Measurements from ENCODE around the gene STK39. TPM values are rescaled to one million over a fixed set of nuclear protein-coding genes. Genes with fewer than 3 reads are reported as not detected.
"Not testable (repeated sequence)": the region's sequence is repeated elsewhere in the genome, so short reads cannot be mapped to it uniquely, and the experiment has no call there.

The STK39 gene
- total and polyA plus RNA-seq, 2 donors from 2014 or later: 15.9 to 27.1 TPM

DNA sequence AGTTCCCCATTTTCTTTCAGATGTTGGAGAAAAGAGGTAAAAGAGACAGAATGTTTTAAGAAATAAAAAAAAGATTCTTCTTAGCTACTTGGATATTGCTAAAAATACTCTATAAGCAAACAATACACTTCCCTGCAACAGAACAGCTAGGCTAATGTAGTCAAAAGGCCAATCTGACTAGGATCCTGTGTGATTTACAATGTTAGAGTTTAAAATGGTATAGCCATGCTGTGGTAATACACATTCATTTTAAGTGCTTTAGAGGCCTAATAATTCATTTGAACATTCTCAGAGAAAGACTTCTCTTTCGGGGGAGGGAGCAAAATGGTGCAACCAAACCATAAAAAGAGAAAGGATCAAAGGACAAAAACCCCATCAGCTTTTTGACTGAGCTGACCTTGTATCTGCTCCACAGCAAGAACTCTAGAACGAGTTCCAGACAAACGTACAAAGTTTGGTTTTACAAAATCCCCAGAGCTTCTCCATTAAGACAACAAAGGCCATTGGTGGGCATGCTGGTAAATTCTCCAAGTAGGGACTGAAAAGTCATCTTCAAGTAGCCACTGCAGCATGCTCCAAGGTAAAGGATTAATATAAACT is 200.2 kb downstream of the STK39 start:
- no peaks in the 10 kb centered on the region for H3K4me1 ChIP-seq (ENCODE audit: control insufficient read depth in 2 of 3, insufficient read depth in 2 of 3, low read depth in 1 of 3, low read length in 3 of 3)
- no peaks in the 10 kb centered on the region for H3K27me3 ChIP-seq (ENCODE audit: control insufficient read depth, insufficient read depth, low read length)
- FAIRE-seq: no peak
- intact Hi-C loops (cut with DNase I): no loop called here
- H3K9ac ChIP-seq (ENCODE audit: low read length in 3 of 3): no peak overlapping the region
- no peak overlapping the region for H3K27ac ChIP-seq (ENCODE audit: low read depth in 2 of 2, low read length in 2 of 2)
- TF ChIP-seq CTCF (IDR thresholded peaks at IDR 0.05; ENCODE audit: borderline replicate concordance, extremely low read depth, insufficient read depth): no peak
- H3K4me3 ChIP-seq (ENCODE audit: low read length in 3 of 3): no peak overlapping the region
- DNase-seq: peak in 2 of 5 donors; percentile 49 to 67
- H3K36me3 ChIP-seq (ENCODE audit: control insufficient read depth in 2 of 3, insufficient read depth in 3 of 3, low read length in 3 of 3): no peaks in the 10 kb centered on the region
- no peaks in the 10 kb centered on the region for H3K9me3 ChIP-seq (ENCODE audit: control insufficient read depth in 2 of 3, insufficient read depth in 1 of 3, low read length in 3 of 3)

DNA sequence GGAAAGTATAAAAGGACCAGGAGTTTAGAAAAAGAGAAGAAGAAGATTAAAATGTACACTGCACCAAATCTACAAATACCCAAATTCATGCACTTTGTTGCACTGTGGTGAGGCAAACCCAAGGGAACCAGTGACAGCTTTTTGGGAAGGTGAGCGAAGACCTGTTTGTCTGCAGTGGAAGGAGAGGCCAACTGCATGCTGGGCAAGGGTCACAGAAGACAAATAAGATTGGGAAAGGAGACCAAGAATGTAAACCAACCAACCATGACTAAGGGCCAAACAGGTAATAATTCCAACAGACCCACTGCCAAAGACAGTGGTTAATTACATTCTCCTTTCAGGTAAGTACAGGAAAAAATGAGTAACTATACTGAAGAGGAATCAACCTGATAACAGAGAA is 202.8 kb downstream of the STK39 start:
- Histone ChIP-seq H3K9ac (ENCODE audit: low read length in 3 of 3) (no peak overlapping the region), H3K4me3 (ENCODE audit: low read length in 3 of 3) (no peak overlapping the region), H3K27me3 (ENCODE audit: control insufficient read depth, insufficient read depth, low read length) (no peaks in the 10 kb centered on the region), H3K4me1 (ENCODE audit: control insufficient read depth in 2 of 3, insufficient read depth in 2 of 3, low read depth in 1 of 3, low read length in 3 of 3) (no peaks in the 10 kb centered on the region), H3K27ac (ENCODE audit: low read depth in 2 of 2, low read length in 2 of 2) (no peak overlapping the region), H3K9me3 (ENCODE audit: control insufficient read depth in 2 of 3, insufficient read depth in 1 of 3, low read length in 3 of 3) (no peaks in the 10 kb centered on the region), H3K36me3 (ENCODE audit: control insufficient read depth in 2 of 3, insufficient read depth in 3 of 3, low read length in 3 of 3) (no peaks in the 10 kb centered on the region)
- intact Hi-C loops (cut with DNase I): no loop called here
- no peak for TF ChIP-seq CTCF (IDR thresholded peaks at IDR 0.05; ENCODE audit: borderline replicate concordance, extremely low read depth, insufficient read depth)
- DNase-seq (no peak), FAIRE-seq (no peak)

GRCh38 chr2:168044176-168044575 is 203.2 kb downstream of the STK39 start:
- no peak overlapping the region for H3K9ac ChIP-seq (ENCODE audit: low read length in 3 of 3)
- H3K27me3 ChIP-seq (ENCODE audit: control insufficient read depth, insufficient read depth, low read length): no peaks in the 10 kb centered on the region
- H3K4me1 ChIP-seq (ENCODE audit: control insufficient read depth in 2 of 3, insufficient read depth in 2 of 3, low read depth in 1 of 3, low read length in 3 of 3): no peaks in the 10 kb centered on the region
- no peak overlapping the region for H3K27ac ChIP-seq (ENCODE audit: low read depth in 2 of 2, low read length in 2 of 2)
- DNase-seq (no peak), FAIRE-seq (no peak)
- no peak overlapping the region for H3K4me3 ChIP-seq (ENCODE audit: low read length in 3 of 3)
- intact Hi-C loops (cut with DNase I): no loop called here
- no peak for TF ChIP-seq CTCF (IDR thresholded peaks at IDR 0.05; ENCODE audit: borderline replicate concordance, extremely low read depth, insufficient read depth)
- no peaks in the 10 kb centered on the region for H3K9me3 ChIP-seq (ENCODE audit: control insufficient read depth in 2 of 3, insufficient read depth in 1 of 3, low read length in 3 of 3)
- no peaks in the 10 kb centered on the region for H3K36me3 ChIP-seq (ENCODE audit: control insufficient read depth in 2 of 3, insufficient read depth in 3 of 3, low read length in 3 of 3)

DNA sequence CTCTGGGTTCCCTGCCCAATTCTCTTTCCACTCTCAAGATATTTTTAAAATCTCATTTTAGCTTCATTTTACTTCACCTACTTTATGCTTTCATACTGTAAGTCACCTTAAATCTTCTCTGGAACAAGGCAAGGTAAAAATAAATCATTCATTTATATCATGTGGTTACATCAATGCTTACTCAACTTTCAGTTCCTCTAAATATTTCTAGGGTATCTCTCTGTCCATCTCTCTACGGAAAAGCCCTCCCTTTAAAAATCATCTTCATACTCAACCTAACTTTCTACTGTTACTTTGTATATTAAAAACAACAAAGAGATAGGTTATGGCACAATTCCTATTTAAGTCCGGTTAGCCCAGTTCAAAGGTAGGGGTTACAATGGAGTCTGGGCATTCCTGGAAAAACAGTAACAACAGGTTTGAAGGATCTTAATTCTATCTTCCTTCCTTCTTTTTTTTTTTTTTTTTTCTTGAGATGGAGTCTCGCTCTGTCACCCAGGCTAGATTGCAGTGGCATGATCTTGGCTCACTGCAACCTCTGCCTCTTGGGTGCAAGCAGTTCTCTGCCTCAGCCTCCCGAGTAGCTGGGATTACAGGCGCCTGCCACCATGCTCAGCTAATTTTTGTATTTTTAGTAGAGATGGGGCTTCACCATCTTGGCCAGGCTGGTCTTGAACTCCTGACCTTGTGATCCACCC is 205.1 kb downstream of the STK39 start:
- DNase-seq; H3K4me3 ChIP-seq (ENCODE audit: low read length in 3 of 3); H3K36me3 ChIP-seq (ENCODE audit: control insufficient read depth in 2 of 3, insufficient read depth in 3 of 3, low read length in 3 of 3); FAIRE-seq; H3K4me1 ChIP-seq (ENCODE audit: control insufficient read depth in 2 of 3, insufficient read depth in 2 of 3, low read depth in 1 of 3, low read length in 3 of 3); H3K27me3 ChIP-seq (ENCODE audit: control insufficient read depth, insufficient read depth, low read length); H3K9me3 ChIP-seq (ENCODE audit: control insufficient read depth in 2 of 3, insufficient read depth in 1 of 3, low read length in 3 of 3); H3K27ac ChIP-seq (ENCODE audit: low read depth in 2 of 2, low read length in 2 of 2); intact Hi-C loops (cut with DNase I); H3K9ac ChIP-seq (ENCODE audit: low read length in 3 of 3): not testable (repeated sequence)

All from kidney (tissue), 14 donors.